HCT116 (cell line): Measurements from ENCODE around the gene RAD9A.

ENCODE experiments used
- POLR2A ChIP-seq: IDR thresholded peaks from 2 replicates; pipeline ENCODE4 v1.7.0; 2011; ENCODE audit warnings: borderline replicate concordance; ENCODE audit not compliant: insufficient read depth, insufficient read length; ENCODE audit errors: extremely low read depth
- POLR2AphosphoS5 ChIP-seq: IDR thresholded peaks from 2 replicates; pipeline ENCODE4 v1.6.1; 2011; ENCODE audit warnings: mild to moderate bottlenecking, low read depth, low read length, moderate library complexity
- RAD21 ChIP-seq: IDR thresholded peaks from 2 replicates; pipeline ENCODE4 v1.6.1; 2012; ENCODE audit warnings: low read depth, mild to moderate bottlenecking
- REST ChIP-seq: IDR thresholded peaks from 2 replicates; pipeline ENCODE4 v1.6.1; 2012; ENCODE audit warnings: low read depth
- ZBTB33 ChIP-seq: IDR thresholded peaks from 2 replicates; pipeline ENCODE4 v1.6.1; 2011; ENCODE audit warnings: mild to moderate bottlenecking, low read length, moderate library complexity; ENCODE audit not compliant: insufficient replicate concordance; ENCODE audit errors: extremely low read depth

- TF ChIP-seq POLR2A, result no peak
- TF ChIP-seq ZBTB33, result no peak
- TF ChIP-seq RAD21, result no peak
- TF ChIP-seq POLR2AphosphoS5, result no peak
- TF ChIP-seq REST, result no peak
Measured at GRCh38 chr11:67435031-67435726, 43.4 kb downstream of the RAD9A start.
